Fibroblast of pulmonary artery (primary cell): ENCODE results near the gene ADO.

Experiments used
- DNase-seq: peaks from one replicate; pipeline ENCODE4 v3.0.0-alpha.2; 2010; ENCODE audit warnings: low read depth
- H3K4me3 ChIP-seq: replicated peaks from 2 replicates; pipeline ENCODE4 v1.5.1; 2011; ENCODE audit warnings: low read depth, mild to moderate bottlenecking, control low read depth, low read length, moderate library complexity
- TF ChIP-seq, protein P1 (sequence below): IDR thresholded peaks from 2 replicates; pipeline ENCODE4 v1.5.1; 2011; ENCODE audit warnings: mild to moderate bottlenecking, control low read depth, low read length, inconsistent platforms; ENCODE audit errors: missing control alignments

ADO gene

DNA sequence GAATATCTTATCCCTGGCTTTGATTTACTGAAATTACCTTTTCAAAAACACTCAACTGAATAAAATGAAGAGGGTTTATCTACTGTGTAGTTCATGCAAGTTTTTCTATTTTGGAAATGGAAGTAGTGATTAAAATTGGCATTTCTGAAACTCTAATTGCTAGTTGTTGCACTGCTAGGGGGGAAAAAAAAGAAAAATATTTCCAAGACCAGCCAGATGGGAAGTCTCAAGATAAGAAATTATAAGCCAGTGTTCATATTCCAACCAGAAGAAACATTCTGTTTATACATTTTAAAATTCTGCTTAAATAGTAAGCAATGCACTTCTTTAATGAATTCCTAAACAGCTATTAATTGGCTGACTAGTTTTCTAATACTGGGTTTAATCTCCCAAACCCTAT is 9.4 kb upstream of the ADO start:
- DNase-seq, result no peak

DNA sequence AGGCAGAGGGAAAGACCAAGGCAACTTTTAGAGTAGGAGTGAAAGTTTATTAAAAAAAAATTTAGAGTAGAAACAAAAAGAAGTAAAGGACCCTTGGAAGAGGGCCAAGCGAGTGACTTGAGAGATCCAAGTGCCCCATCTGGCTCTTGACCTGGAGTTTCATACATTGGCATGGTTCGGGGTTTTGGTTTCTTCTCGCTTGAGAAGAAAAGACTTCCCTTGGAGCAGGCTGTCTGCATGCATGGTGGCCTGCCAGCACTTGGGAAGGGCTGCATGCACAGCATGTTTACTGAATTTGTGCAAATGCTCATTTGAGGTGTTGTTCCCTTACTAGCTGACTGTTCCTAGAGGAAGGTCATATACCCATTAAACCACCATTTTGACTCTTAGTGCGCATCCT is 8.8 kb upstream of the ADO start:
- DNase-seq, result no peak
- no peak overlapping the region for H3K4me3 ChIP-seq
- TF ChIP-seq, protein P1, sequence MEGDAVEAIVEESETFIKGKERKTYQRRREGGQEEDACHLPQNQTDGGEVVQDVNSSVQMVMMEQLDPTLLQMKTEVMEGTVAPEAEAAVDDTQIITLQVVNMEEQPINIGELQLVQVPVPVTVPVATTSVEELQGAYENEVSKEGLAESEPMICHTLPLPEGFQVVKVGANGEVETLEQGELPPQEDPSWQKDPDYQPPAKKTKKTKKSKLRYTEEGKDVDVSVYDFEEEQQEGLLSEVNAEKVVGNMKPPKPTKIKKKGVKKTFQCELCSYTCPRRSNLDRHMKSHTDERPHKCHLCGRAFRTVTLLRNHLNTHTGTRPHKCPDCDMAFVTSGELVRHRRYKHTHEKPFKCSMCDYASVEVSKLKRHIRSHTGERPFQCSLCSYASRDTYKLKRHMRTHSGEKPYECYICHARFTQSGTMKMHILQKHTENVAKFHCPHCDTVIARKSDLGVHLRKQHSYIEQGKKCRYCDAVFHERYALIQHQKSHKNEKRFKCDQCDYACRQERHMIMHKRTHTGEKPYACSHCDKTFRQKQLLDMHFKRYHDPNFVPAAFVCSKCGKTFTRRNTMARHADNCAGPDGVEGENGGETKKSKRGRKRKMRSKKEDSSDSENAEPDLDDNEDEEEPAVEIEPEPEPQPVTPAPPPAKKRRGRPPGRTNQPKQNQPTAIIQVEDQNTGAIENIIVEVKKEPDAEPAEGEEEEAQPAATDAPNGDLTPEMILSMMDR, result no peak

More for the DNA sequence above, 9.4 kb upstream of the ADO start:
- no peak overlapping the region for H3K4me3 ChIP-seq
- TF ChIP-seq, protein P1, result no peak

DNA sequence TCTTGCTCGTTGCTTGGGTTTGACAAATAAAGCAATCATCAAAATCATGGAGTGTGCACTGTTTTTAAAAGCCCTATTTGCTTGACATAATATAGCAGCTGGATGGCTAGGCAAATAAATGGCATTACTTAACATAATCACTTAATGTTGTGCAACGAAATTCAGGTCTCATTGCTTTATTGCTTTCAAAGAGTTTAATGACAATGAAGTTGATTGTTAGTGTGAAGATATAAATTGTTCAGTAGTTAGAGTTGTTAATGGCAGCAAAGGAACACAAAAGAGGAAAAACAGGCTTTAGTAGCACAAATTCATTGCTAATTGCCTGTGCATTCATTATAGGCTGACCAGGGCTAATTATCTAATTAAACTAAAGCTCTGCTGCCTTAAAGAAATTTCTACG is 7.6 kb upstream of the ADO start:
- DNase-seq, result no peak
- H3K4me3 ChIP-seq, result no peak overlapping the region
- TF ChIP-seq, protein P1, result no peak

DNA sequence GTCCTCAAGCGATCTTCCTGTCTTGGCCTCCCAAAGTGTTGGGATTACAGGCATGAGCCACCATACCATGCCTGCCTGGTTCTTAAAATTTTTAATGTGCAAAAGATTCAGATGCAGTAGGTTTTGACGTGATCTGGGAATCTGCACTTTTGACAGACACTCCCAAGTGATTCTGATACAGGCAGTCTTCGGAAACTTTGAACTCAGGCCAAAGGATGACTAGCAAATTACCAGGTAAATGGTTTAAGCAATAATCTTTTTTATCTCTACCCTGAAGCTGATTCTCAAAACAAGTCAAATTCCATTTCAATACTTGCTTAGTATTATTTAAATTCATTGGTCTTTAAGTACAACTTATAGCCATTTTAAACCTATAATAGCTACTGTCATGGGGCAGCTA is 2.6 kb upstream of the ADO start:
- DNase-seq, result no peak
- TF ChIP-seq, protein P1, result no peak
- no peak overlapping the region for H3K4me3 ChIP-seq

DNA sequence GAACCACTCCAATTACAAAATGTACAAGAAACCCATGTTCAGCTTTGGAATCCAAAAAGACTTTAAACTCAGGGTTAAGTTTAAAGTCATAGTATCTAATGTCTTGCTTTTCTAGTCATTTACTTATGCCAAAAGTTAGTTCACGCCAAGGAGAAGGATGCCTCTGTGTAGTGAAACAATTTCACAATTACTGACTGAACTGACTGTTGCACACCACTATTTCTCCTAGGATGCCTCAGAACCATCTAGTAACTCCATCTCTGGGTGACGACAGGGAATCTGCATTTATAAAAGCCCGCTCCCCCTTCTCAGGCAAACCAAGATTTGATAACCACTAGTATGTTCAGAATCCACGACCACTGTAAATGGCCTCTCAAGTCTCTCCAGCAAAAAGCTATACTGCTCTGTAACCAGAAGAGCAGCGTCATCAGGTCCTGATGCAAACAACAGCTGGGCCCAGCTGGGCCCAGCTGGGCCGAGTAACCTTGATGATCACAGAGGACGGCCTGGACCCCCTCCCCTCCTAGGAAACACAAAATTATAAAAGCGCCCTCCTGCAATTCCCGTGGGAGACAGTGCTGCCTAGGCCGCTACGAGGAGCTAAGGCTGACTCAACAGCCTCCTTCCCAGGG is 680 bp upstream of the ADO start:
- peak; percentile 27 for DNase-seq
- peak overlapping the region; percentile 83 for H3K4me3 ChIP-seq

DNA sequence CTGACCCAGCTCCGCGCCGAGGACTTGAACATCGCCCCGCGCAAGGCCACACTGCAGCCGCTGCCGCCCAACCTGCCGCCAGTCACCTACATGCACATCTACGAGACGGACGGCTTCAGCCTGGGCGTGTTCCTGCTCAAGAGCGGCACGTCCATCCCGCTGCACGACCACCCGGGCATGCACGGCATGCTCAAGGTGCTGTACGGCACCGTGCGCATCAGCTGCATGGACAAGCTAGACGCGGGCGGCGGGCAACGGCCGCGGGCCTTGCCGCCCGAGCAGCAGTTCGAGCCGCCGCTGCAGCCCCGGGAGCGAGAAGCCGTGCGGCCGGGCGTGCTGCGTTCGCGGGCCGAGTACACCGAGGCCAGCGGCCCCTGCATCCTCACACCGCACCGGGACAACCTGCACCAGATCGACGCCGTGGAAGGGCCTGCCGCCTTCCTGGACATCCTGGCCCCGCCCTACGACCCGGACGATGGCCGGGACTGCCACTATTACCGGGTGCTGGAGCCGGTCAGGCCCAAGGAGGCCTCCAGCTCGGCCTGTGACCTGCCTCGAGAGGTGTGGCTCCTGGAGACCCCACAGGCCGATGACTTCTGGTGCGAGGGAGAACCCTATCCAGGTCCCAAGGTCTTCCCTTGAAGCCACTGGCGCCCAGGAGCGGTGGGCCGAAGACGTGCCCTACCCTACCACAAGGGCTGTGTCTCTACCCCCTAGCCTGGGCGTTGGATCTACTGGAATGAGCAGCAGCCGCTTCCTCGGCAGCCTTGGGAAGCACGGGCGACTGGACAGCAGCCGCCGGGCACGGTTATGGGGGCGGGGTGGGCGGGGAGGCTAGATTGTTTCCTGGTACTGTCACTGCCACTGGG is 945 bp downstream of the ADO start:
- peak overlapping the region; percentile 83 for H3K4me3 ChIP-seq
- TF ChIP-seq, protein P1, result no peak
- peak; percentile 53 for DNase-seq

More for the DNA sequence above, 680 bp upstream of the ADO start:
- TF ChIP-seq, protein P1, result no peak
